B cell (primary cell): ENCODE results near the gene FAM72B. TPM values are rescaled to one million over a fixed set of nuclear protein-coding genes. Genes with fewer than 3 reads are reported as not detected.
"Not testable (repeated sequence)": the region's sequence is repeated elsewhere in the genome, so short reads cannot be mapped to it uniquely, and the experiment has no call there.

Experiments
- ATAC-seq: fragments of 200-7000 bp; cut with Tn5 transposase; one replicate; pipeline ENCODE4 v1.10.0; 2021; ENCODE audit warnings: low read depth, mild to moderate bottlenecking, moderate number of reproducible peaks, moderate library complexity
- CTCF ChIA-PET: fragments of 350-600 bp; sonication (Branson Sonifier 250); formaldehyde crosslinking; loops from one replicate; lab custom pipeline; 2021; ENCODE audit warnings: antibody characterized with exemption, inconsistent platforms; lab: Charles Lee
- POLR2A ChIA-PET: fragments of 350-600 bp; sonication (Branson Sonifier 250); formaldehyde crosslinking; loops from one replicate; lab custom pipeline; 2021; ENCODE audit warnings: antibody characterized with exemption; lab: Charles Lee
- DNase-seq: peaks from one replicate; pipeline ENCODE4 v3.0.0; 2013
- H2AFZ ChIP-seq: 2 replicates; pipeline ENCODE4 v1.6.1; 2012; ENCODE audit warnings: mild to moderate bottlenecking, low read depth, low read length; ENCODE audit not compliant: insufficient read depth, poor library complexity, severe bottlenecking
- H3K27ac ChIP-seq, 2 donors: 1 replicate in 1 of 2; 2 replicates in 1 of 2; pipeline ENCODE4 v1.5.1; 2012 to 2013; ENCODE audit warnings: low read length in 2 of 2, mild to moderate bottlenecking in 2 of 2, moderate library complexity in 1 of 2
- H3K27me3 ChIP-seq, 4 experiments: fragments of 200-600 bp in 1 of 4; sonication (generic) in 1 of 4; replicated peaks in 1 of 4; 1 replicate in 2 of 4; 2 replicates in 2 of 4; pipeline versions ENCODE4 v1.6.1 to v1.7.0; 2013 to 2016; ENCODE audit warnings: low read length in 3 of 4, mild to moderate bottlenecking in 2 of 4, mixed read lengths in 1 of 4, moderate library complexity in 1 of 4; ENCODE audit not compliant: insufficient read depth in 4 of 4, control insufficient read depth in 3 of 4; ENCODE audit errors: control extremely low read depth in 1 of 4
- H3K36me3 ChIP-seq, 2 experiments: replicated peaks in 1 of 2; 1 replicate in 1 of 2; 2 replicates in 1 of 2; pipeline versions ENCODE4 v1.6.1 to v1.7.1; 2013; ENCODE audit warnings: low read length in 1 of 2; ENCODE audit not compliant: insufficient read depth in 2 of 2, control insufficient read depth in 1 of 2; ENCODE audit errors: control extremely low read depth in 1 of 2, extremely low read depth in 1 of 2
- H3K4me1 ChIP-seq, 2 donors: fragments of 200-600 bp in 1 of 2; sonication (generic) in 1 of 2; 1 replicate in 1 of 2; 2 replicates in 1 of 2; pipeline versions ENCODE4 v1.5.1 to v1.6.1; 2013 to 2017; ENCODE audit warnings: low read length in 2 of 2; ENCODE audit not compliant: control insufficient read depth in 2 of 2, insufficient read depth in 2 of 2
- H3K4me2 ChIP-seq: replicated peaks from 2 replicates; pipeline ENCODE3; 2012; ENCODE audit warnings: mild to moderate bottlenecking, low read depth, low read length; ENCODE audit not compliant: poor library complexity, severe bottlenecking
- H3K4me3 ChIP-seq, 5 experiments: fragments of 200-600 bp in 1 of 5; sonication (generic) in 1 of 5; 1 replicate in 3 of 5; 2 replicates in 2 of 5; pipeline versions ENCODE4 v1.5.1 to v1.7.0; 2011 to 2016; ENCODE audit warnings: low read length in 4 of 5, mild to moderate bottlenecking in 4 of 5, low read depth in 2 of 5, control low read depth in 1 of 5, moderate library complexity in 1 of 5; ENCODE audit not compliant: insufficient read depth in 1 of 5; ENCODE audit errors: control extremely low read depth in 1 of 5, extremely low read depth in 1 of 5
- H3K79me2 ChIP-seq: fragments of 200-600 bp; sonication (generic); one replicate; pipeline ENCODE4 v1.6.0; 2016; ENCODE audit warnings: low read length; ENCODE audit not compliant: control insufficient read depth, insufficient read depth
- H3K9ac ChIP-seq: fragments of 200-600 bp; sonication (generic); 2 replicates; pipeline ENCODE4 v1.6.1; 2017; ENCODE audit warnings: mild to moderate bottlenecking, low read length, moderate library complexity
- H3K9me3 ChIP-seq, 3 donors: one replicate each; pipeline versions ENCODE4 v1.6.1 to v1.7.1; 2013; ENCODE audit warnings: low read length in 2 of 3; ENCODE audit not compliant: control insufficient read depth in 2 of 3, insufficient read depth in 1 of 3; ENCODE audit errors: control extremely low read depth in 1 of 3
- H4K20me1 ChIP-seq: 2 replicates; pipeline ENCODE4 v1.6.0; 2012; ENCODE audit warnings: mild to moderate bottlenecking, low read length; ENCODE audit not compliant: insufficient read depth, control insufficient read depth, poor library complexity, severe bottlenecking
- H3K27ac Mint-ChIP-seq: one replicate; pipeline ENCODE4 v1.8.0; 2021; ENCODE audit warnings: mixed read lengths
- H3K27me3 Mint-ChIP-seq: one replicate; pipeline ENCODE4 v1.8.0; 2021; ENCODE audit warnings: mixed read lengths
- H3K4me1 Mint-ChIP-seq: one replicate; pipeline ENCODE4 v1.8.0; 2021; ENCODE audit warnings: mixed read lengths
- H3K4me3 Mint-ChIP-seq: one replicate; pipeline ENCODE4 v1.8.0; 2021; ENCODE audit warnings: mixed read lengths
- H3K9me3 Mint-ChIP-seq: one replicate; pipeline ENCODE4 v1.8.0; 2022; ENCODE audit warnings: mixed read lengths; ENCODE audit not compliant: insufficient read depth
- WGBS: methylation state at CpG from one replicate; pipeline ENCODE4 v1.1.5; 2013; ENCODE audit warnings: missing lambda C conversion rate; ENCODE audit not compliant: insufficient coverage; 5-methylcytosine and 5-hydroxymethylcytosine counted together
- intact Hi-C: fragments of 100-400 bp; cut with micrococcal nuclease; formaldehyde crosslinking; loops from one replicate; pipeline ENCODE4 v1.10.0; 2022
- polyA minus RNA-seq: library from RNA; depleted of rRNA, polyadenylated mRNA; stranded (reverse); fragments of >200 nt; gene quantifications from 2 replicates; pipeline ENCODE4 v1.2.3, GENCODE V29; 2012
- polyA plus RNA-seq: library from polyadenylated mRNA; depleted of rRNA; stranded (reverse); fragments of >200 nt; gene quantifications from 2 replicates; pipeline ENCODE4 v1.2.3, GENCODE V29; 2012
- total RNA-seq, 2 donors: library from RNA; stranded (reverse); fragments of 120-200 nt in 1 of 2; gene quantifications; 1 replicate in 1 of 2; 2 replicates in 1 of 2; pipeline versions ENCODE4 v1.2.3 to v1.2.4, GENCODE V29; 2013 to 2022

FAM72B gene
- total RNA-seq (0.61 and 0.62 TPM in 2 replicates), polyA plus RNA-seq (0.45 and 0.52 TPM in 2 replicates), polyA minus RNA-seq (0.17 and 1.00 TPM in 2 replicates)
- total RNA-seq (2013), result 0.72 TPM

GRCh38 chr1:121184290-121185127 is at the start of gene FAM72B, which contains the start of gene SRGAP2C:
Gene FAM72B (minus strand): TSS chr1:121184340. CDS start chr1:121183489, 851 bp downstream.
Gene SRGAP2C (plus strand): TSS chr1:121184975. CDS start chr1:121187447, 2,472 bp downstream.
- ATAC-seq (peak; percentile 77), DNase-seq (peak; percentile 96)
- H3K27ac Mint-ChIP-seq, result peak within 1 kb of the TSS; percentile 97
- Histone ChIP-seq H3K9ac (peak within 1 kb of the TSS; percentile 42), H3K4me3 (peak within 1 kb of the TSS in 4 of 5 experiments; percentile 44 to 56 (median 47)), H3K27ac (peak within 1 kb of the TSS in 1 of 2 donors; percentile 63), H2AFZ (peak within 1 kb of the TSS; percentile 10)
- H3K27me3 ChIP-seq, H3K9me3 ChIP-seq, H3K4me1 Mint-ChIP-seq, intact Hi-C loops, H3K27me3 Mint-ChIP-seq, H3K79me2 ChIP-seq, H4K20me1 ChIP-seq, POLR2A ChIA-PET, H3K36me3 ChIP-seq, CTCF ChIA-PET, H3K4me1 ChIP-seq, H3K9me3 Mint-ChIP-seq, H3K4me2 ChIP-seq: not testable (repeated sequence)
- under 1% methylated on average over 23 of the region's 54 CpGs for WGBS
- H3K4me3 Mint-ChIP-seq, result peak within 1 kb of the TSS; percentile 95

GRCh38 chr1:121232445-121233125 is 48.4 kb upstream of the FAM72B start:
- H3K36me3 ChIP-seq, CTCF ChIA-PET, H3K27me3 ChIP-seq, H3K4me2 ChIP-seq, H3K9me3 Mint-ChIP-seq, H3K9me3 ChIP-seq, H3K27me3 Mint-ChIP-seq, H3K4me1 ChIP-seq, POLR2A ChIA-PET, H3K4me3 Mint-ChIP-seq, H4K20me1 ChIP-seq, H3K79me2 ChIP-seq, H2AFZ ChIP-seq, H3K4me3 ChIP-seq, H3K4me1 Mint-ChIP-seq, H3K9ac ChIP-seq, intact Hi-C loops: not testable (repeated sequence)
- DNase-seq, result peak; percentile 56
- peak overlapping the region in 1 of 2 donors; percentile 18 for H3K27ac ChIP-seq
- WGBS, result no CpG with 5 or more reads among the region's 4 CpGs
- ATAC-seq, result peak; percentile 85
- peak overlapping the region; percentile 61 for H3K27ac Mint-ChIP-seq

- H3K4me3 Mint-ChIP-seq, intact Hi-C loops, H3K79me2 ChIP-seq, H4K20me1 ChIP-seq, H3K9me3 ChIP-seq, H3K4me2 ChIP-seq, CTCF ChIA-PET, H3K9me3 Mint-ChIP-seq, H3K27ac Mint-ChIP-seq, ATAC-seq, H2AFZ ChIP-seq, DNase-seq, POLR2A ChIA-PET, H3K27me3 ChIP-seq, H3K4me1 ChIP-seq, H3K9ac ChIP-seq, H3K36me3 ChIP-seq, H3K4me3 ChIP-seq, H3K27ac ChIP-seq, H3K27me3 Mint-ChIP-seq, H3K4me1 Mint-ChIP-seq: not testable (repeated sequence)
- WGBS, result no CpG with 5 or more reads among the region's 4 CpGs
These were observed 46.5 kb upstream of the FAM72B start for GRCh38 chr1:121230636-121231035.
